ENCODE data around the gene PARP16.

Gene PARP16

GRCh38 chr15:65208647-65209046 lies 78.0 kb downstream of the PARP16 start:
- no peak for DNase-seq

Data from nucleus accumbens (tissue), 56 donors.